SK-N-SH (cell line): Measurements from ENCODE around the gene HAUS8. TPM values are rescaled to one million over a fixed set of nuclear protein-coding genes. Genes with fewer than 3 reads are reported as not detected.

Source experiments
- CTCF ChIA-PET: fragments of 300-600, 350-600 bp; formaldehyde crosslinking; extraction: SDS; loops from one replicate; lab custom pipeline; 2021; lab: Yijun Ruan, JAX
- POLR2A ChIA-PET: fragments of 350-600 bp; sonication (Branson Sonifier 250); formaldehyde crosslinking; extraction: SDS; loops from one replicate; lab custom pipeline; 2020; ENCODE audit warnings: antibody characterized with exemption, inconsistent platforms; lab: Yijun Ruan, JAX
- DNase-seq: peaks from one replicate; pipeline ENCODE4 v3.0.0; 2012
- H2AFZ ChIP-seq: fragments of 200-600 bp; sonication (generic); 2 replicates; pipeline ENCODE4 v1.8.1; 2016; ENCODE audit warnings: antibody characterized with exemption, mild to moderate bottlenecking, low read depth
- H3F3A ChIP-seq: fragments of 200-600 bp; sonication (generic); replicated peaks from 2 replicates; pipeline ENCODE3; 2016; ENCODE audit warnings: antibody characterized with exemption, mild to moderate bottlenecking; ENCODE audit not compliant: insufficient read depth
- H3K27ac ChIP-seq, 2 experiments: fragments of 200-500 bp in 1 of 2; fragments of 200-600 bp in 1 of 2; sonication (Bioruptor generic) in 1 of 2; sonication (generic), shearing (Covaris generic) in 1 of 2; 2 replicates each; pipeline versions ENCODE4 v1.5.1 to v1.6.1; 2014 to 2016; ENCODE audit warnings: low read depth in 2 of 2, inconsistent platforms in 1 of 2, low read length in 1 of 2, mild to moderate bottlenecking in 1 of 2, mixed read lengths in 1 of 2
- H3K27me3 ChIP-seq: fragments of 200-600 bp; sonication (generic), shearing (Covaris generic); 2 replicates; pipeline ENCODE4 v1.6.1; 2016; ENCODE audit warnings: mixed run types; ENCODE audit not compliant: insufficient read depth
- H3K36me3 ChIP-seq, 2 experiments: fragments of 200-500 bp in 1 of 2; fragments of 200-600 bp in 1 of 2; sonication (Bioruptor generic) in 1 of 2; sonication (generic) in 1 of 2; replicated peaks in 1 of 2; 2 replicates each; pipeline versions ENCODE3 to v1.5.1; 2014 to 2016; ENCODE audit warnings: low read length in 1 of 2, mild to moderate bottlenecking in 1 of 2; ENCODE audit not compliant: insufficient read depth in 2 of 2, control insufficient read depth in 1 of 2
- H3K4me1 ChIP-seq, 2 experiments: fragments of 200-500 bp in 1 of 2; fragments of 200-600 bp in 1 of 2; sonication (Bioruptor generic) in 1 of 2; sonication (generic), shearing (Covaris generic) in 1 of 2; 2 replicates each; pipeline versions ENCODE4 v1.5.1 to v1.6.1; 2014 to 2016; ENCODE audit warnings: low read depth in 1 of 2, low read length in 1 of 2, mixed run types in 1 of 2; ENCODE audit not compliant: insufficient read depth in 2 of 2, control insufficient read depth in 1 of 2
- H3K4me2 ChIP-seq: fragments of 200-600 bp; sonication (generic), shearing (Covaris generic); 2 replicates; pipeline ENCODE4 v1.6.1; 2017; ENCODE audit warnings: mixed run types
- H3K4me3 ChIP-seq, 2 experiments: fragments of 200-500 bp in 1 of 2; fragments of 200-600 bp in 1 of 2; sonication (Bioruptor generic) in 1 of 2; sonication (generic), shearing (Covaris generic) in 1 of 2; 2 replicates each; pipeline versions ENCODE4 v1.5.1 to v1.8.1; 2014 to 2016; ENCODE audit warnings: low read depth in 2 of 2, inconsistent platforms in 1 of 2, low read length in 1 of 2, mild to moderate bottlenecking in 1 of 2, mixed read lengths in 1 of 2, moderate library complexity in 1 of 2
- H3K79me2 ChIP-seq: fragments of 200-600 bp; sonication (generic); 2 replicates; pipeline ENCODE4 v1.8.1; 2017; ENCODE audit warnings: mild to moderate bottlenecking; ENCODE audit not compliant: insufficient read depth
- H3K9ac ChIP-seq: fragments of 200-600 bp; sonication (generic); 2 replicates; pipeline ENCODE4 v1.6.1; 2017; ENCODE audit warnings: mixed run types
- H3K9me2 ChIP-seq: fragments of 200-600 bp; sonication (generic); 2 replicates; pipeline ENCODE4 v1.6.1; 2017; ENCODE audit warnings: mixed run types
- H3K9me3 ChIP-seq: fragments of 200-600 bp; sonication (generic); 2 replicates; pipeline ENCODE4 v1.6.1; 2017; ENCODE audit warnings: mixed run types, mild to moderate bottlenecking, moderate library complexity
- H4K20me1 ChIP-seq: fragments of 200-600 bp; sonication (generic); 2 replicates; pipeline ENCODE4 v1.6.1; 2017; ENCODE audit warnings: mild to moderate bottlenecking, mixed run types; ENCODE audit not compliant: insufficient read depth
- FOSL2 ChIP-seq: IDR thresholded peaks from 2 replicates; pipeline ENCODE4 v1.4.0; 2012; ENCODE audit warnings: low read depth, mild to moderate bottlenecking, moderate library complexity, borderline replicate concordance
- GABPA ChIP-seq: IDR thresholded peaks from 2 replicates; pipeline ENCODE4 v1.4.0; 2012; ENCODE audit warnings: low read depth, mild to moderate bottlenecking
- MXI1 ChIP-seq: IDR thresholded peaks from 2 replicates; pipeline ENCODE4 v1.6.1; 2012; ENCODE audit warnings: mild to moderate bottlenecking, low read depth, low read length, improper control_type of control experiment
- NFIC ChIP-seq: IDR thresholded peaks from 2 replicates; pipeline ENCODE4 v1.4.0; 2012; ENCODE audit warnings: borderline replicate concordance
- NRF1 ChIP-seq: IDR thresholded peaks from 2 replicates; pipeline ENCODE4 v1.6.1; 2012; ENCODE audit warnings: low read depth, mild to moderate bottlenecking, low read length
- RAD21 ChIP-seq: IDR thresholded peaks from 2 replicates; pipeline ENCODE4 v1.6.1; 2012; ENCODE audit warnings: mild to moderate bottlenecking, low read length
- RXRA ChIP-seq: IDR thresholded peaks from 2 replicates; pipeline ENCODE4 v1.4.0; 2012; ENCODE audit warnings: low read depth, mild to moderate bottlenecking, borderline replicate concordance
- SIN3A ChIP-seq: IDR thresholded peaks from 2 replicates; pipeline ENCODE4 v1.6.1; 2012; ENCODE audit warnings: low read depth, mild to moderate bottlenecking, low read length, moderate library complexity, borderline replicate concordance
- SMC3 ChIP-seq: IDR thresholded peaks from 2 replicates; pipeline ENCODE4 v1.6.1; 2012; ENCODE audit warnings: low read depth, low read length, improper control_type of control experiment
- TAF1 ChIP-seq: IDR thresholded peaks from 2 replicates; pipeline ENCODE4 v1.6.1; 2012; ENCODE audit warnings: low read depth, mild to moderate bottlenecking, low read length, moderate library complexity, borderline replicate concordance
- TCF12 ChIP-seq: IDR thresholded peaks from 2 replicates; pipeline ENCODE4 v1.4.0; 2012
- TEAD4 ChIP-seq: IDR thresholded peaks from 2 replicates; pipeline ENCODE4 v1.4.0; 2012; ENCODE audit warnings: mild to moderate bottlenecking, borderline replicate concordance; ENCODE audit not compliant: insufficient read depth
- YY1 ChIP-seq: IDR thresholded peaks from 2 replicates; pipeline ENCODE4 v1.4.0; 2012; ENCODE audit warnings: low read depth, mild to moderate bottlenecking
- WGBS: methylation state at CpG from one replicate; pipeline ENCODE4 v1.1.6; 2017; ENCODE audit warnings: low lambda C conversion rate; 5-methylcytosine and 5-hydroxymethylcytosine counted together
- polyA plus RNA-seq, 3 experiments: library from polyadenylated mRNA; depleted of rRNA; stranded (reverse); fragments of >200 nt; gene quantifications; 2 replicates each; pipeline ENCODE4 v1.2.3, GENCODE V29; 2012
- TF ChIP-seq, protein P1 (sequence below): fragments of 150-350 bp; IDR thresholded peaks from 2 replicates; pipeline ENCODE4 v1.6.1; 2017; ENCODE audit warnings: antibody characterized with exemption, low read length, low read depth, borderline replicate concordance
- TF ChIP-seq, protein P2 (sequence below): IDR thresholded peaks from 2 replicates; pipeline ENCODE4 v1.4.0; 2012; ENCODE audit warnings: low read depth, borderline replicate concordance
- TF ChIP-seq, protein P3 (sequence below): IDR thresholded peaks from 2 replicates; pipeline ENCODE4; 2012
- TF ChIP-seq, protein P4 (sequence below): fragments of 200-600 bp; sonication (generic); IDR thresholded peaks from 2 replicates; pipeline ENCODE4 v1.6.1; 2017; ENCODE audit warnings: antibody characterized with exemption, mild to moderate bottlenecking, moderate library complexity
- TF ChIP-seq, protein P5 (sequence below): IDR thresholded peaks from 2 replicates; pipeline ENCODE4 v1.4.0; 2012; ENCODE audit warnings: low read depth, borderline replicate concordance
- TF ChIP-seq, protein P6 (sequence below): fragments of 150-350 bp; IDR thresholded peaks from 2 replicates; pipeline ENCODE4 v1.6.1; 2016; ENCODE audit warnings: mild to moderate bottlenecking, low read depth, low read length

Gene HAUS8
- polyA plus RNA-seq, 1 of the 3 experiments (the other 2 are of a cell fraction): 9.6 TPM

DNA sequence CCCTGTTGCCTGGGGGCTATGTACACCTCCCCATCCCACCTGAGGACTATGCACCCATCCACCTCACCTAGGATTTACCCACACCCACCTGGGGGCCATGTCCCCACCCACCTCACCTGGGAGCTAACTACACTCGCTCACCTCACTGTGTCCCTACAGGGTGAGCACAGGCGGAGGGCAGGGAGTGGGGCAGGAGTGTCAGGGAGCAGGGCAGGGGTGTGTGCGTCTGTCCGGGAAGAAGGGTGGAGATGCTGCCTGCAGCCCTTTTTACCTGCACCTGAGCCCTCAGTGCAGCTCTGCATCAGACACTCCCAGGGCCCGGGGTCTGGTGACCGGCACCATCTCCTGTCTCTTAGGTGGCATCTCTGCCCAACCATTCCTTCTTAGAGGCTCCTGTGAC is 38.1 kb downstream of the HAUS8 start:
- Histone ChIP-seq H3K4me1 (no peaks in the 10 kb centered on the region; a peak in 1 of 4 replicates), H3K36me3 (no peaks in the 10 kb centered on the region), H3K9me3 (no peaks in the 10 kb centered on the region), H3K9ac (no peak overlapping the region)
- CTCF ChIA-PET: interaction anchor here (0.7 kb wide), 1 partner anchor 15 kb away, joined by 3 read pairs; no protein-coding TSS in a partner anchor
- TF ChIP-seq MXI1 (no peak), NRF1 (no peak), TEAD4 (no peak), NFIC (no peak), GABPA (no peak), SMC3 (no peak), TAF1 (no peak), FOSL2 (no peak)
- TF ChIP-seq, protein P1, sequence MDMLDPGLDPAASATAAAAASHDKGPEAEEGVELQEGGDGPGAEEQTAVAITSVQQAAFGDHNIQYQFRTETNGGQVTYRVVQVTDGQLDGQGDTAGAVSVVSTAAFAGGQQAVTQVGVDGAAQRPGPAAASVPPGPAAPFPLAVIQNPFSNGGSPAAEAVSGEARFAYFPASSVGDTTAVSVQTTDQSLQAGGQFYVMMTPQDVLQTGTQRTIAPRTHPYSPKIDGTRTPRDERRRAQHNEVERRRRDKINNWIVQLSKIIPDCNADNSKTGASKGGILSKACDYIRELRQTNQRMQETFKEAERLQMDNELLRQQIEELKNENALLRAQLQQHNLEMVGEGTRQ: no peak
- TF ChIP-seq, protein P2, sequence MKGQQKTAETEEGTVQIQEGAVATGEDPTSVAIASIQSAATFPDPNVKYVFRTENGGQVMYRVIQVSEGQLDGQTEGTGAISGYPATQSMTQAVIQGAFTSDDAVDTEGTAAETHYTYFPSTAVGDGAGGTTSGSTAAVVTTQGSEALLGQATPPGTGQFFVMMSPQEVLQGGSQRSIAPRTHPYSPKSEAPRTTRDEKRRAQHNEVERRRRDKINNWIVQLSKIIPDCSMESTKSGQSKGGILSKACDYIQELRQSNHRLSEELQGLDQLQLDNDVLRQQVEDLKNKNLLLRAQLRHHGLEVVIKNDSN: no peak
- TF ChIP-seq, protein P3, sequence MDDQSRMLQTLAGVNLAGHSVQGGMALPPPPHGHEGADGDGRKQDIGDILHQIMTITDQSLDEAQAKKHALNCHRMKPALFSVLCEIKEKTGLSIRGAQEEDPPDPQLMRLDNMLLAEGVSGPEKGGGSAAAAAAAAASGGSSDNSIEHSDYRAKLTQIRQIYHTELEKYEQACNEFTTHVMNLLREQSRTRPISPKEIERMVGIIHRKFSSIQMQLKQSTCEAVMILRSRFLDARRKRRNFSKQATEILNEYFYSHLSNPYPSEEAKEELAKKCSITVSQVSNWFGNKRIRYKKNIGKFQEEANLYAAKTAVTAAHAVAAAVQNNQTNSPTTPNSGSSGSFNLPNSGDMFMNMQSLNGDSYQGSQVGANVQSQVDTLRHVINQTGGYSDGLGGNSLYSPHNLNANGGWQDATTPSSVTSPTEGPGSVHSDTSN: no peak
- TF ChIP-seq, protein P4, sequence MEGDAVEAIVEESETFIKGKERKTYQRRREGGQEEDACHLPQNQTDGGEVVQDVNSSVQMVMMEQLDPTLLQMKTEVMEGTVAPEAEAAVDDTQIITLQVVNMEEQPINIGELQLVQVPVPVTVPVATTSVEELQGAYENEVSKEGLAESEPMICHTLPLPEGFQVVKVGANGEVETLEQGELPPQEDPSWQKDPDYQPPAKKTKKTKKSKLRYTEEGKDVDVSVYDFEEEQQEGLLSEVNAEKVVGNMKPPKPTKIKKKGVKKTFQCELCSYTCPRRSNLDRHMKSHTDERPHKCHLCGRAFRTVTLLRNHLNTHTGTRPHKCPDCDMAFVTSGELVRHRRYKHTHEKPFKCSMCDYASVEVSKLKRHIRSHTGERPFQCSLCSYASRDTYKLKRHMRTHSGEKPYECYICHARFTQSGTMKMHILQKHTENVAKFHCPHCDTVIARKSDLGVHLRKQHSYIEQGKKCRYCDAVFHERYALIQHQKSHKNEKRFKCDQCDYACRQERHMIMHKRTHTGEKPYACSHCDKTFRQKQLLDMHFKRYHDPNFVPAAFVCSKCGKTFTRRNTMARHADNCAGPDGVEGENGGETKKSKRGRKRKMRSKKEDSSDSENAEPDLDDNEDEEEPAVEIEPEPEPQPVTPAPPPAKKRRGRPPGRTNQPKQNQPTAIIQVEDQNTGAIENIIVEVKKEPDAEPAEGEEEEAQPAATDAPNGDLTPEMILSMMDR: no peak
- TF ChIP-seq, all 33 proteins: peak for 0
- Histone ChIP-seq H4K20me1 (no peaks in the 10 kb centered on the region), H3K9me2 (no peaks in the 10 kb centered on the region), H2AFZ (no peak overlapping the region), H3K27me3 (no peaks in the 10 kb centered on the region), H3K4me3 (no peak overlapping the region), H3K4me2 (no peak overlapping the region), H3F3A (no peaks in the 10 kb centered on the region), H3K27ac (no peak overlapping the region), H3K79me2 (no peaks in the 10 kb centered on the region)
- DNase-seq: no peak
- WGBS: 50% methylated on average over 6 of the region's 6 CpGs
- POLR2A ChIA-PET: no interaction called here

DNA sequence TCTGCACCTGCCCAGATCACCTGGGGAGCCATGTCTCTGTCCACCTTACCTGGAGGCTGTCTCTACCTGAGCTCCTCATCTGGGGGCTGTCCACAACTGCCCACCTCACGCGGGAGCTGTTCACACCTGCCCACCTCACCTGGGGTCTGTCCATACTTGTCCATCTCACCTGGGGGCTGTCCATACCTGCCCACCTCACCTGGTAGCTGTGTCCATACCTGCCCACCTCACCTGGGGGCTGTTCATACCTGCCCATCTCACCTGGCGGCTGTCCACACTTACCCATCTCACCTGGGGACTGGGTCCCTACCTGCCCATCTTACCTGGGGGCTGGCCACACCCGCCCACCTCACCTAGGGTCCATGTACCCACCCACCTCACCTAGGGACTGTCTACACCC is 38.6 kb downstream of the HAUS8 start:
- Histone ChIP-seq H3K4me1 (no peaks in the 10 kb centered on the region), H3K9ac (no peak overlapping the region), H3K9me2 (no peaks in the 10 kb centered on the region), H3K4me2 (no peak overlapping the region), H3F3A (no peaks in the 10 kb centered on the region), H3K79me2 (no peaks in the 10 kb centered on the region), H3K27ac (no peak overlapping the region), H3K9me3 (no peaks in the 10 kb centered on the region), H3K4me3 (no peak overlapping the region), H3K36me3 (no peaks in the 10 kb centered on the region), H4K20me1 (no peaks in the 10 kb centered on the region), H3K27me3 (no peaks in the 10 kb centered on the region), H2AFZ (no peak overlapping the region)
- TF ChIP-seq RXRA: no peak
- TF ChIP-seq, protein P3: no peak
- TF ChIP-seq SMC3: no peak
- TF ChIP-seq, protein P5, sequence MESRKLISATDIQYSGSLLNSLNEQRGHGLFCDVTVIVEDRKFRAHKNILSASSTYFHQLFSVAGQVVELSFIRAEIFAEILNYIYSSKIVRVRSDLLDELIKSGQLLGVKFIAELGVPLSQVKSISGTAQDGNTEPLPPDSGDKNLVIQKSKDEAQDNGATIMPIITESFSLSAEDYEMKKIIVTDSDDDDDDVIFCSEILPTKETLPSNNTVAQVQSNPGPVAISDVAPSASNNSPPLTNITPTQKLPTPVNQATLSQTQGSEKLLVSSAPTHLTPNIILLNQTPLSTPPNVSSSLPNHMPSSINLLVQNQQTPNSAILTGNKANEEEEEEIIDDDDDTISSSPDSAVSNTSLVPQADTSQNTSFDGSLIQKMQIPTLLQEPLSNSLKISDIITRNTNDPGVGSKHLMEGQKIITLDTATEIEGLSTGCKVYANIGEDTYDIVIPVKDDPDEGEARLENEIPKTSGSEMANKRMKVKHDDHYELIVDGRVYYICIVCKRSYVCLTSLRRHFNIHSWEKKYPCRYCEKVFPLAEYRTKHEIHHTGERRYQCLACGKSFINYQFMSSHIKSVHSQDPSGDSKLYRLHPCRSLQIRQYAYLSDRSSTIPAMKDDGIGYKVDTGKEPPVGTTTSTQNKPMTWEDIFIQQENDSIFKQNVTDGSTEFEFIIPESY: no peak
- no peak for TF ChIP-seq YY1
- no peak for TF ChIP-seq TEAD4
- no peak for TF ChIP-seq SIN3A
- no peak for TF ChIP-seq TCF12
- no peak for TF ChIP-seq GABPA
- no peak for TF ChIP-seq RAD21
- TF ChIP-seq, protein P6, sequence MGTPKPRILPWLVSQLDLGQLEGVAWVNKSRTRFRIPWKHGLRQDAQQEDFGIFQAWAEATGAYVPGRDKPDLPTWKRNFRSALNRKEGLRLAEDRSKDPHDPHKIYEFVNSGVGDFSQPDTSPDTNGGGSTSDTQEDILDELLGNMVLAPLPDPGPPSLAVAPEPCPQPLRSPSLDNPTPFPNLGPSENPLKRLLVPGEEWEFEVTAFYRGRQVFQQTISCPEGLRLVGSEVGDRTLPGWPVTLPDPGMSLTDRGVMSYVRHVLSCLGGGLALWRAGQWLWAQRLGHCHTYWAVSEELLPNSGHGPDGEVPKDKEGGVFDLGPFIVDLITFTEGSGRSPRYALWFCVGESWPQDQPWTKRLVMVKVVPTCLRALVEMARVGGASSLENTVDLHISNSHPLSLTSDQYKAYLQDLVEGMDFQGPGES: no peak
- DNase-seq: no peak
- POLR2A ChIA-PET: no interaction called here
- CTCF ChIA-PET: no interaction called here
- WGBS: 42% methylated on average over 3 of the region's 4 CpGs
